ENCODE measurements around the gene FAM24B. TPM values are rescaled to one million over a fixed set of nuclear protein-coding genes. Genes with fewer than 3 reads are reported as not detected.

The FAM24B gene
- total and polyA plus RNA-seq, 8 donors: 3.5 to 7.1 (median 4.9) TPM

- intact Hi-C loops (cut with DNase I): no loop called here
- H3K27me3 ChIP-seq: no peaks in the 10 kb centered on the region
- FAIRE-seq (no peak), ATAC-seq (no peak), DNase-seq (no peak)
- H3K4me1 ChIP-seq: no peaks in the 10 kb centered on the region
- 86 to 89% methylated on average over 5 of the region's 5 CpGs for WGBS, 2 donors
- TF ChIP-seq CTCF (IDR thresholded peaks at IDR 0.05): no peak
- no peak overlapping the region for H3K4me3 ChIP-seq
- no peaks in the 10 kb centered on the region for H3K36me3 ChIP-seq
- H3K9me3 ChIP-seq: no peaks in the 10 kb centered on the region
- H3K27ac ChIP-seq: no peak overlapping the region
These were observed 15.0 kb upstream of the FAM24B start for GRCh38 chr10:122894261-122894944.

DNA sequence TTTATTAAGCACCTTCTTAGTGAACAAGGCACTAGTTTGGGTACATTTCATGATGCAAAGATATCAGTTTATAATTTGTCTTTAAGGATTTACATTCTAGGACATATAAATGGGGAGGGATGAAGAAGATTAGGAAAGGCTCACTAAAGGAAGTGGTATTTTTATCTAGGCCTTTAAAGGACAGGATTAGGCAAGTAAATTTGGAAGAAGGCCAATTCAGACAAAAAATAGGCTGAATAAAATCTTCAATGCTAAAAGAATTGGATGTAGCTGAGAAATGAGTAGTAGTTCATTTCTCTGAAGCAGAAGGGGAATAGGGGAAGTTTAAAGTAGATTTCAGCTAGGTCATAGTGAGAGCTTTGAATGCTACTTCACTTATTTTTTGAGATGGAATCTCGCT lies 4.8 kb upstream of the FAM24B start:
- DNase-seq (no peak), ATAC-seq (no peak), FAIRE-seq (no peak)
- no peaks in the 10 kb centered on the region for H3K36me3 ChIP-seq
- H3K27ac ChIP-seq: no peak overlapping the region
- H3K4me1 ChIP-seq: peaks cover 0 to 2% (median 0%) of the 10 kb centered on the region in 3 donors
- WGBS, 2 donors: 98 to 100% methylated on average over 1 of the region's 1 CpG
- intact Hi-C loops (cut with DNase I): no loop called here
- no peaks in the 10 kb centered on the region for H3K27me3 ChIP-seq
- H3K4me3 ChIP-seq: no peak overlapping the region
- no peak for TF ChIP-seq CTCF (IDR thresholded peaks at IDR 0.05)
- no peaks in the 10 kb centered on the region for H3K9me3 ChIP-seq

DNA sequence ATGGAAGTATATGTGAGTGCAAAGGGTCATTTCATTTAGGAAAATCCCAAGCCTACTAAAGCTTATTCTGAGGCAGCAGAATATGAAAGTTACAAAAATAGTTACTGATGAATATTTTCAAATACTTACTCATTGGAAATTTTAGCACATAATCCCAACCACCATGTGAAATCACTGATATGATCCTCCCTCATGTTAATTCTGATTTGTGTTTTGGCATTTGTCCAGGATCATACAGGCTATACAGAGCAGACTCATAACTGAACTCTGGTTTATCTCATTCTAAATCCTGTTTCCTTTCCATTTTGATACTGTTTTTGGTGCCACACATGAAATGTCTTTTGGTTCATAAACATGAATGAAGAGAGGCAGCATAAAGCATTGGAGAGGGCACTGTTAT lies 3.4 kb upstream of the FAM24B start:
- intact Hi-C loops (cut with DNase I): no loop called here

GRCh38 chr10:122878799-122879338 lies 512 bp downstream of the FAM24B start:
- TF ChIP-seq CTCF (IDR thresholded peaks at IDR 0.05): no peak
- 20 to 31% methylated on average over 14 of the region's 14 CpGs for WGBS, 2 donors
- FAIRE-seq: no peak

More for the DNA sequence above, 3.4 kb upstream of the FAM24B start:
- H3K27me3 ChIP-seq: no peaks in the 10 kb centered on the region
- DNase-seq (no peak), FAIRE-seq (no peak), ATAC-seq (no peak)
- H3K4me3 ChIP-seq: no peak overlapping the region
- H3K27ac ChIP-seq: no peak overlapping the region
- H3K36me3 ChIP-seq: no peaks in the 10 kb centered on the region
- H3K9me3 ChIP-seq: no peaks in the 10 kb centered on the region
- peaks cover 0 to 10% (median 0%) of the 10 kb centered on the region in 3 donors for H3K4me1 ChIP-seq
- no peak for TF ChIP-seq CTCF (IDR thresholded peaks at IDR 0.05)

DNA sequence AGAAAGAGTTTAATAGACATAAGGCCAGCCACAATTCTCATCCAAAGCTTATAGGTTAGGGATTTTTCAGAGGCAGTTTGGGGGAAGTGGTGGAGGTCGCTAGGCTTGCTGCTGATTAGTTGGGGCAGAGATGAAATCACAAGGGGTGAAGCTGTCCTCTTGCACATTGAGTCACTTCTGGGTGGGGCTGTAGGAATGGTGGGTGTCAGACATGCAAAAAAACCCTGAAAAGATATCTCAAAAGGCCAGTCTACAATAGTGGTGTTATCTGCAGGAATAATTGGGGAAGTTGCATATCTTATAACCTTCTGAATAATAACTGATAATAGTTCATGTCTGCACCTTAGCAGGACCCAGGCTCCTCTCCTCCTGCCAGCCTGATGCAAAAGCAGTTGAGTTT lies 2.1 kb downstream of the FAM24B start:
- Histone ChIP-seq H3K36me3 (no peaks in the 10 kb centered on the region), H3K4me1 (peaks cover 0 to 15% (median 0%) of the 10 kb centered on the region in 3 donors), H3K4me3 (no peak overlapping the region), H3K27me3 (no peaks in the 10 kb centered on the region), H3K27ac (no peak overlapping the region), H3K9me3 (no peaks in the 10 kb centered on the region)
- ATAC-seq (no peak), FAIRE-seq (no peak), DNase-seq (no peak)
- intact Hi-C loops (cut with DNase I): no loop called here
- 89 to 96% methylated on average over 1 of the region's 1 CpG for WGBS, 2 donors
- no peak for TF ChIP-seq CTCF (IDR thresholded peaks at IDR 0.05)

More at GRCh38 chr10:122878799-122879338, 512 bp downstream of the FAM24B start:
- peak overlapping the region; percentile 26 to 67 (median 44) for H3K4me3 ChIP-seq
- H3K27me3 ChIP-seq: no peaks in the 10 kb centered on the region
- ATAC-seq (peak; percentile 66 to 72 (median 70)), DNase-seq (peak in 4 of 6 donors; percentile 52 to 73 (median 66))
- peak overlapping the region; percentile 56 to 84 (median 76) for H3K27ac ChIP-seq
- H3K4me1 ChIP-seq: peaks cover 0 to 15% (median 0%) of the 10 kb centered on the region in 3 donors
- H3K9me3 ChIP-seq: no peaks in the 10 kb centered on the region
- intact Hi-C loops (cut with DNase I): no loop called here
- H3K36me3 ChIP-seq: no peaks in the 10 kb centered on the region
